IMR-90 (cell line): ENCODE results near the gene GSPT2. TPM values are rescaled to one million over a fixed set of nuclear protein-coding genes. Genes with fewer than 3 reads are reported as not detected.

ENCODE experiments used
- ATAC-seq: fragments of 200-7000 bp; cut with Tn5 transposase; 2 replicates; pipeline ENCODE4 v1.9.1; 2020; ENCODE audit warnings: low read depth, mild to moderate bottlenecking, moderate library complexity
- BruUV-seq: library from RNA; stranded (reverse); fragments of 400-500 nt; replicated peaks from 2 replicates; lab custom pipeline; 2021; lab: Mats Ljungman, UMichigan
- CTCF ChIA-PET: fragments of 300-600 bp; formaldehyde crosslinking; extraction: SDS; loops from one replicate; lab custom pipeline; 2021; ENCODE audit warnings: antibody characterized with exemption; lab: Yijun Ruan, JAX
- POLR2A ChIA-PET: fragments of 300-600 bp; sonication (Branson Sonifier 250); formaldehyde crosslinking; loops from one replicate; lab custom pipeline; 2022; ENCODE audit warnings: antibody characterized with exemption; ENCODE audit not compliant: unreplicated experiment; lab: Charles Lee
- DNase-seq: peaks from one replicate; pipeline ENCODE4 v3.0.0; 2013
- H2AFZ ChIP-seq: replicated peaks from 2 replicates; pipeline ENCODE3; 2013; ENCODE audit warnings: low read length, mild to moderate bottlenecking; ENCODE audit not compliant: poor library complexity
- H2AK5ac ChIP-seq: 2 replicates; pipeline ENCODE4 v1.6.1; 2013; ENCODE audit warnings: low read depth, low read length, inconsistent platforms
- H2AK9ac ChIP-seq: replicated peaks from 2 replicates; pipeline ENCODE3; 2013; ENCODE audit warnings: mild to moderate bottlenecking, low read depth, low read length, moderate library complexity; ENCODE audit not compliant: poor library complexity
- H2BK120ac ChIP-seq: 2 replicates; pipeline ENCODE4 v1.6.1; 2013; ENCODE audit warnings: low read depth, low read length, inconsistent platforms
- H2BK15ac ChIP-seq: 3 replicates; pipeline ENCODE4 v1.6.1; 2013; ENCODE audit warnings: low read depth, low read length, inconsistent platforms
- H2BK20ac ChIP-seq: 2 replicates; pipeline ENCODE4 v1.6.1; 2013; ENCODE audit warnings: low read depth, mild to moderate bottlenecking, inconsistent platforms, low read length, moderate library complexity
- H2BK5ac ChIP-seq: 2 replicates; pipeline ENCODE4 v1.6.1; 2013; ENCODE audit warnings: mild to moderate bottlenecking, low read depth, low read length, inconsistent platforms; ENCODE audit not compliant: poor library complexity, severe bottlenecking
- H3K14ac ChIP-seq: replicated peaks from 2 replicates; pipeline ENCODE4 v1.6.1; 2013; ENCODE audit warnings: low read depth, low read length, inconsistent platforms
- H3K18ac ChIP-seq: 2 replicates; pipeline ENCODE4 v1.6.1; 2013; ENCODE audit warnings: low read depth, low read length, control low read depth
- H3K23ac ChIP-seq: 2 replicates; pipeline ENCODE4 v1.6.1; 2013; ENCODE audit warnings: low read depth, low read length, inconsistent platforms
- H3K27ac ChIP-seq: 2 replicates; pipeline ENCODE4 v1.5.1; 2013; ENCODE audit warnings: mild to moderate bottlenecking, control low read depth, low read length; ENCODE audit not compliant: insufficient read depth
- H3K27me3 ChIP-seq: 2 replicates; pipeline ENCODE4 v1.6.1; 2013; ENCODE audit warnings: low read length; ENCODE audit not compliant: control insufficient read depth, insufficient read depth
- H3K36me3 ChIP-seq: 2 replicates; pipeline ENCODE4 v1.6.1; 2013; ENCODE audit warnings: low read length, mixed read lengths; ENCODE audit not compliant: control insufficient read depth, insufficient read depth
- H3K4ac ChIP-seq: 2 replicates; pipeline ENCODE4 v1.6.1; 2013; ENCODE audit warnings: low read depth, low read length, inconsistent platforms
- H3K4me1 ChIP-seq: 2 replicates; pipeline ENCODE4 v1.6.1; 2013; ENCODE audit warnings: low read length, mixed read lengths; ENCODE audit not compliant: control insufficient read depth, insufficient read depth
- H3K4me2 ChIP-seq: 2 replicates; pipeline ENCODE4 v1.6.1; 2013; ENCODE audit warnings: low read depth, mild to moderate bottlenecking, control low read depth, low read length, moderate library complexity
- H3K4me3 ChIP-seq: 2 replicates; pipeline ENCODE4 v1.5.1; 2013; ENCODE audit warnings: low read depth, mild to moderate bottlenecking, control low read depth, low read length, moderate library complexity; ENCODE audit not compliant: insufficient read depth
- H3K56ac ChIP-seq: 2 replicates; pipeline ENCODE4 v1.6.1; 2013; ENCODE audit warnings: low read length, inconsistent platforms; ENCODE audit not compliant: insufficient read depth; ENCODE audit errors: extremely low read depth
- H3K79me1 ChIP-seq, 2 experiments: 2 replicates each; pipeline ENCODE4 v1.6.1; 2013; ENCODE audit warnings: low read length in 2 of 2, inconsistent platforms in 1 of 2, low read depth in 1 of 2
- H3K9ac ChIP-seq: 2 replicates; pipeline ENCODE4 v1.6.1; 2013; ENCODE audit warnings: low read depth, low read length, control low read depth
- H3K9me1 ChIP-seq: 2 replicates; pipeline ENCODE4 v1.6.1; 2013; ENCODE audit warnings: low read length, inconsistent platforms; ENCODE audit not compliant: insufficient read depth
- H3K9me3 ChIP-seq: 2 replicates; pipeline ENCODE4 v1.6.1; 2013; ENCODE audit warnings: low read length; ENCODE audit not compliant: control insufficient read depth, insufficient read depth
- H4K20me1 ChIP-seq: 2 replicates; pipeline ENCODE4 v1.6.1; 2013; ENCODE audit warnings: low read length, inconsistent platforms; ENCODE audit not compliant: insufficient read depth
- H4K5ac ChIP-seq: 2 replicates; pipeline ENCODE4 v1.6.1; 2013; ENCODE audit warnings: mild to moderate bottlenecking, low read depth, low read length, control low read depth
- H4K8ac ChIP-seq, 2 experiments: 2 replicates each; pipeline ENCODE4 v1.6.1; 2013; ENCODE audit warnings: low read depth in 2 of 2, low read length in 2 of 2, control low read depth in 1 of 2, inconsistent platforms in 1 of 2
- H4K91ac ChIP-seq: 2 replicates; pipeline ENCODE4 v1.6.1; 2013; ENCODE audit warnings: low read depth, low read length, inconsistent platforms; ENCODE audit not compliant: insufficient read depth
- BHLHE40 ChIP-seq: fragments of 150-350 bp; IDR thresholded peaks from 2 replicates; pipeline ENCODE4 v1.6.1; 2016; ENCODE audit warnings: mild to moderate bottlenecking, low read depth, low read length
- CEBPB ChIP-seq: IDR thresholded peaks from 2 replicates; pipeline ENCODE4 v1.6.1; 2012; ENCODE audit warnings: low read depth, low read length, improper control_type of control experiment
- CHD1 ChIP-seq: IDR thresholded peaks from 2 replicates; pipeline ENCODE4 v1.6.1; 2012; ENCODE audit warnings: low read depth, low read length, improper control_type of control experiment
- ELK1 ChIP-seq: fragments of 150-350 bp; IDR thresholded peaks from 2 replicates; pipeline ENCODE4 v1.6.1; 2016; ENCODE audit warnings: low read depth, mild to moderate bottlenecking, low read length, moderate library complexity, borderline replicate concordance
- FOS ChIP-seq: fragments of 150-350 bp; IDR thresholded peaks from 2 replicates; pipeline ENCODE4 v1.6.1; 2016; ENCODE audit warnings: low read depth, low read length
- MAFK ChIP-seq: IDR thresholded peaks from 2 replicates; pipeline ENCODE4 v1.6.1; 2012; ENCODE audit warnings: low read depth, low read length, improper control_type of control experiment
- MAZ ChIP-seq: IDR thresholded peaks from 2 replicates; pipeline ENCODE4 v1.6.1; 2012; ENCODE audit warnings: low read depth, mild to moderate bottlenecking, low read length, improper control_type of control experiment, moderate library complexity, borderline replicate concordance
- MXI1 ChIP-seq: IDR thresholded peaks from 2 replicates; pipeline ENCODE4 v1.6.1; 2012; ENCODE audit warnings: low read depth, mild to moderate bottlenecking, low read length, moderate library complexity, borderline replicate concordance
- NFE2L2 ChIP-seq: fragments of 150-350 bp; IDR thresholded peaks from 2 replicates; pipeline ENCODE4 v1.6.1; 2016; ENCODE audit warnings: low read depth, mild to moderate bottlenecking, low read length
- POLR2A ChIP-seq: IDR thresholded peaks from 2 replicates; pipeline ENCODE4 v1.6.1; 2012; ENCODE audit warnings: mild to moderate bottlenecking, low read depth, low read length
- RAD21 ChIP-seq: IDR thresholded peaks from 2 replicates; pipeline ENCODE4 v1.6.1; 2012; ENCODE audit warnings: low read length, improper control_type of control experiment
- RCOR1 ChIP-seq: IDR thresholded peaks from 2 replicates; pipeline ENCODE4 v1.6.1; 2012; ENCODE audit warnings: mild to moderate bottlenecking, low read length, improper control_type of control experiment; ENCODE audit not compliant: insufficient replicate concordance
- RFX5 ChIP-seq: IDR thresholded peaks from 2 replicates; pipeline ENCODE4 v1.8.0; 2012; ENCODE audit warnings: low read depth, mild to moderate bottlenecking, low read length, moderate library complexity
- SMC3 ChIP-seq: fragments of 150-350 bp; IDR thresholded peaks from 2 replicates; pipeline ENCODE4 v1.6.1; 2016; ENCODE audit warnings: low read depth, mild to moderate bottlenecking, antibody characterized with exemption, low read length, moderate library complexity
- WGBS, 2 experiments: methylation state at CpG; one replicate each; pipeline versions ENCODE4 v1.1.5 to v1.1.7; 2013; ENCODE audit warnings: missing lambda C conversion rate in 2 of 2; ENCODE audit not compliant: insufficient read length in 1 of 2; ENCODE audit errors: extremely low coverage in 2 of 2; 5-methylcytosine and 5-hydroxymethylcytosine counted together
- dilution Hi-C: fragments of 300-500 bp; cut with HindIII; formaldehyde crosslinking; loops from one replicate; pipeline ENCODE4 v1.14.3; 2018; ENCODE audit warnings: low sequenced_read_pairs; ENCODE audit not compliant: unreplicated experiment
- in situ Hi-C: fragments of 300-500 bp; cut with MboI; formaldehyde crosslinking; loops from 3 replicates; pipeline ENCODE4 v1.14.3; 2019; ENCODE audit warnings: low sequenced_read_pairs, inconsistent platforms, mixed read lengths
- intact Hi-C: fragments of 100-400 bp; cut with micrococcal nuclease; formaldehyde crosslinking; loops from 2 replicates; pipeline ENCODE4 v1.10.0; 2022
- polyA plus RNA-seq, 3 experiments: library from polyadenylated mRNA; depleted of rRNA; stranded (reverse); fragments of >200 nt; gene quantifications; 2 replicates each; pipeline ENCODE4 v1.2.3, GENCODE V29; 2012; ENCODE audit warnings: low replicate concordance in 1 of 3
- total RNA-seq: library from RNA; depleted of rRNA; stranded (reverse); fragments of >200 nt; gene quantifications from 2 replicates; pipeline ENCODE4 v1.2.3, GENCODE V29; 2012
- TF ChIP-seq, protein P1 (sequence below): fragments of 150-350 bp; IDR thresholded peaks from 2 replicates; pipeline ENCODE4 v1.6.1; 2017; ENCODE audit warnings: mild to moderate bottlenecking, antibody characterized with exemption, low read length, low read depth
- TF ChIP-seq, protein P2 (sequence below): conservative IDR thresholded peaks from 2 replicates; pipeline ENCODE4 v1.5.1; 2012; ENCODE audit warnings: mild to moderate bottlenecking, low read depth, low read length, improper control_type of control experiment

The GSPT2 gene
- total and polyA plus RNA-seq, 2 of the 4 experiments (the other 2 are of a cell fraction) = 5.4 to 5.9 TPM

DNA sequence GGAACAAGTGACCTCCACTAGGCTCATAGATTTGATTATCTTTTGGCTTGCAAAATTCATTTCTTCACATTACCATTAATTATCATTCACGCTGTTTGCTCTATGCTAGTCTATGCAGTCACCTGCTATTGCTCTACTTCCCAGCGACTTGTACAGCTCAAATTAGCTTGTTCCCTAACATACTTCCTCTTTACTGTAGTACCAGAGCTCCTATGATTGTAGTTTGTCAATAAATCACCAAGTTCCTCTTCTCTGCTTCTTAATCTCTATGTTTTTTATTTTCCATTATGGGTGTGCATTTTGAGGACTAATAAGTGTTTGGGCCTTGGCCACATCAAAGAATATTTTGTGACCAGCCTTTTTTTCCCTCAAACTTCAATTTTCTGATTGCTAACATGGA is 6.2 kb upstream of the GSPT2 start:
- Histone ChIP-seq H3K18ac (no peak overlapping the region), H3K4me2 (no peak overlapping the region), H3K23ac (no peak overlapping the region), H2BK120ac (no peak overlapping the region), H3K56ac (no peak overlapping the region), H2AK5ac (no peak overlapping the region), H2AFZ (no peak overlapping the region), H3K4me1 (no peaks in the 10 kb centered on the region), H3K36me3 (no peaks in the 10 kb centered on the region), H4K91ac (no peak overlapping the region), H3K9me1 (no peaks in the 10 kb centered on the region), H2AK9ac (no peak overlapping the region), H2BK5ac (no peak overlapping the region), H3K79me1 (no peaks in the 10 kb centered on the region), H4K8ac (no peak overlapping the region), H3K9me3 (no peaks in the 10 kb centered on the region), H3K27me3 (peaks cover 12% of the 10 kb centered on the region), H3K4me3 (no peak overlapping the region), H4K5ac (no peak overlapping the region), H3K14ac (no peak overlapping the region), H3K9ac (no peak overlapping the region), H2BK20ac (no peak overlapping the region), H3K4ac (no peak overlapping the region), H3K27ac (no peak overlapping the region), H4K20me1 (no peaks in the 10 kb centered on the region; the same call in 1 of the 2 replicates), H2BK15ac (no peak overlapping the region)
- TF ChIP-seq CHD1 = no peak
- no peak for TF ChIP-seq BHLHE40
- TF ChIP-seq RFX5 = no peak
- no peak for TF ChIP-seq RCOR1
- no peak for TF ChIP-seq RAD21
- TF ChIP-seq ELK1 = no peak
- no peak for TF ChIP-seq SMC3
- TF ChIP-seq CEBPB = no peak
- TF ChIP-seq, protein P1, sequence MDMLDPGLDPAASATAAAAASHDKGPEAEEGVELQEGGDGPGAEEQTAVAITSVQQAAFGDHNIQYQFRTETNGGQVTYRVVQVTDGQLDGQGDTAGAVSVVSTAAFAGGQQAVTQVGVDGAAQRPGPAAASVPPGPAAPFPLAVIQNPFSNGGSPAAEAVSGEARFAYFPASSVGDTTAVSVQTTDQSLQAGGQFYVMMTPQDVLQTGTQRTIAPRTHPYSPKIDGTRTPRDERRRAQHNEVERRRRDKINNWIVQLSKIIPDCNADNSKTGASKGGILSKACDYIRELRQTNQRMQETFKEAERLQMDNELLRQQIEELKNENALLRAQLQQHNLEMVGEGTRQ = no peak
- no peak for TF ChIP-seq MAFK
- TF ChIP-seq, protein P2, sequence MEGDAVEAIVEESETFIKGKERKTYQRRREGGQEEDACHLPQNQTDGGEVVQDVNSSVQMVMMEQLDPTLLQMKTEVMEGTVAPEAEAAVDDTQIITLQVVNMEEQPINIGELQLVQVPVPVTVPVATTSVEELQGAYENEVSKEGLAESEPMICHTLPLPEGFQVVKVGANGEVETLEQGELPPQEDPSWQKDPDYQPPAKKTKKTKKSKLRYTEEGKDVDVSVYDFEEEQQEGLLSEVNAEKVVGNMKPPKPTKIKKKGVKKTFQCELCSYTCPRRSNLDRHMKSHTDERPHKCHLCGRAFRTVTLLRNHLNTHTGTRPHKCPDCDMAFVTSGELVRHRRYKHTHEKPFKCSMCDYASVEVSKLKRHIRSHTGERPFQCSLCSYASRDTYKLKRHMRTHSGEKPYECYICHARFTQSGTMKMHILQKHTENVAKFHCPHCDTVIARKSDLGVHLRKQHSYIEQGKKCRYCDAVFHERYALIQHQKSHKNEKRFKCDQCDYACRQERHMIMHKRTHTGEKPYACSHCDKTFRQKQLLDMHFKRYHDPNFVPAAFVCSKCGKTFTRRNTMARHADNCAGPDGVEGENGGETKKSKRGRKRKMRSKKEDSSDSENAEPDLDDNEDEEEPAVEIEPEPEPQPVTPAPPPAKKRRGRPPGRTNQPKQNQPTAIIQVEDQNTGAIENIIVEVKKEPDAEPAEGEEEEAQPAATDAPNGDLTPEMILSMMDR = no peak
- no peak for TF ChIP-seq FOS
- no peak for TF ChIP-seq NFE2L2
- no peak for TF ChIP-seq MXI1
- no peak for TF ChIP-seq MAZ
- no peak for TF ChIP-seq POLR2A
- ChIA-PET POLR2A (no interaction called here), CTCF (no interaction called here)
- BruUV-seq = no TSS peak
- ATAC-seq = no peak
- no peak for DNase-seq
- intact Hi-C loops = no loop called here
- in situ Hi-C loops = no loop called here
- WGBS, 2 experiments = no CpG with 5 or more reads among the region's 2 CpGs
- dilution Hi-C loops = no loop called here
